PC-3 (cell line): Measurements from ENCODE around the gene BMPER. TPM values are rescaled to one million over a fixed set of nuclear protein-coding genes. Genes with fewer than 3 reads are reported as not detected.

ENCODE experiments used
- ATAC-seq: fragments of 200-7000 bp; cut with Tn5 transposase; 2 replicates; pipeline ENCODE4 v1.9.1; 2020; ENCODE audit warnings: mild to moderate bottlenecking, moderate library complexity
- BruUV-seq: library from RNA; stranded (reverse); fragments of 400-500 nt; replicated peaks from 2 replicates; lab custom pipeline; 2021; lab: Mats Ljungman, UMichigan
- CTCF ChIA-PET: fragments of 300-600 bp; sonication (Branson Sonifier 250); formaldehyde crosslinking; loops from one replicate; lab custom pipeline; 2022; ENCODE audit warnings: antibody characterized with exemption; lab: Charles Lee
- POLR2A ChIA-PET: fragments of 300-600 bp; sonication (Branson Sonifier 250); formaldehyde crosslinking; loops from one replicate; lab custom pipeline; 2022; ENCODE audit warnings: antibody characterized with exemption; ENCODE audit not compliant: unreplicated experiment; lab: Charles Lee
- DNase-seq: peaks from one replicate; pipeline ENCODE4 v3.0.0-alpha.2; 2015
- H2AFZ ChIP-seq: fragments of 300-600 bp; sonication (generic); 2 replicates; pipeline ENCODE4 v1.6.0; 2016; ENCODE audit warnings: antibody characterized with exemption, low read length
- H3F3A ChIP-seq: fragments of 300-600 bp; sonication (generic); one replicate; pipeline ENCODE4 v1.6.0; 2017; ENCODE audit warnings: antibody characterized with exemption, low read length, control low read depth, mild to moderate bottlenecking; ENCODE audit not compliant: unreplicated experiment
- H3K27ac ChIP-seq: fragments of 300-600 bp; sonication (generic); 2 replicates; pipeline ENCODE4 v1.5.1; 2016; ENCODE audit warnings: mild to moderate bottlenecking, low read length
- H3K27me3 ChIP-seq: fragments of 300-600 bp; sonication (generic); 2 replicates; pipeline ENCODE4 v1.6.1; 2016; ENCODE audit warnings: low read length, mixed read lengths
- H3K36me3 ChIP-seq: fragments of 300-600 bp; sonication (generic); 2 replicates; pipeline ENCODE4 v1.6.1; 2016; ENCODE audit warnings: low read depth, mixed run types, low read length, mixed read lengths
- H3K4me1 ChIP-seq: fragments of 300-600 bp; sonication (generic); 2 replicates; pipeline ENCODE4 v1.5.1; 2016; ENCODE audit warnings: low read length; ENCODE audit not compliant: insufficient read depth
- H3K4me2 ChIP-seq: fragments of 300-600 bp; sonication (generic); 2 replicates; pipeline ENCODE4 v1.6.0; 2016; ENCODE audit warnings: low read length
- H3K4me3 ChIP-seq: fragments of 300-600 bp; sonication (generic); 2 replicates; pipeline ENCODE4 v1.5.1; 2016; ENCODE audit warnings: mild to moderate bottlenecking, low read length, mixed read lengths
- H3K79me2 ChIP-seq: fragments of 300-600 bp; sonication (generic); 2 replicates; pipeline ENCODE4 v1.6.1; 2017; ENCODE audit warnings: low read length, mixed read lengths
- H3K9ac ChIP-seq: fragments of 300-600 bp; sonication (generic); 2 replicates; pipeline ENCODE4 v1.6.0; 2016; ENCODE audit warnings: mild to moderate bottlenecking, low read length
- H3K9me2 ChIP-seq: fragments of 300-600 bp; sonication (generic); replicated peaks from 2 replicates; pipeline ENCODE4 v1.6.1; 2016; ENCODE audit warnings: mixed run types, low read length, mixed read lengths
- H3K9me3 ChIP-seq: fragments of 300-600 bp; sonication (generic); 2 replicates; pipeline ENCODE4 v1.6.1; 2016; ENCODE audit warnings: low read length, mixed read lengths
- H4K20me1 ChIP-seq: fragments of 300-600 bp; sonication (generic); 2 replicates; pipeline ENCODE4 v1.6.1; 2016; ENCODE audit warnings: low read length, mixed read lengths
- EZH2 ChIP-seq: fragments of 300-600 bp; sonication (generic); IDR thresholded peaks from one replicate; pipeline ENCODE4 v1.6.1; 2017; ENCODE audit warnings: antibody characterized with exemption, mild to moderate bottlenecking, low read length; ENCODE audit not compliant: unreplicated experiment
- EZH2phosphoT487 ChIP-seq: fragments of 300-600 bp; sonication (generic); IDR thresholded peaks from 2 replicates; pipeline ENCODE4 v1.6.1; 2018; ENCODE audit warnings: mild to moderate bottlenecking, antibody characterized with exemption, low read length, borderline replicate concordance
- intact Hi-C: fragments of 100-400 bp; cut with micrococcal nuclease; formaldehyde crosslinking; loops from 2 replicates; pipeline ENCODE4 v1.9.0; 2023
- total RNA-seq: library from RNA; depleted of rRNA; stranded (reverse); fragments of >200 nt; gene quantifications from 2 replicates; pipeline ENCODE4 v1.2.3, GENCODE V29; 2014
- TF ChIP-seq, protein P1 (sequence below): fragments of 300-600 bp; sonication (generic); conservative IDR thresholded peaks from 2 replicates; pipeline ENCODE4 v1.5.1; 2017; ENCODE audit warnings: antibody characterized with exemption, low read depth, mild to moderate bottlenecking, low read length

The BMPER gene
- total RNA-seq, 1 experiment from 2014 or later: 0.11 TPM

DNA sequence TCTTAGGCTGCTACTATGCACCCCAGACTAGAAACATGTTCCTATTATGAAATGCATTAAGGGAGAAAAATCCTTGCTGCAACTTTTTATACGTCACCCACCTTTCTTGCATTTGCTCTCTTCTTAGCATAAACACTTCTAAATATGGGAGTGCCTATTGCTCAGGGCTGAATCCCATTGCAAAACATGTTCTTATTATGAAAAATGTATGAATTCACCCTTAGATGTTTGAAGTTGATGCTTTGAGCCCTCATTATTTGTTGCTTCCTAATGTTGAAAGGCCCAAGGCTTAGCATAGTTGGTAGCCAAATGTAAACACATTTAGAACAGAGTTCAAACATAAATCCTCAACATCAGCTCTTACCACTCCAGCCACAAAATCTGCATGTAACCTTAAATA is 52.8 kb downstream of the BMPER start:
- DNase-seq: no peak
- Histone ChIP-seq H3K4me3 (no peak overlapping the region), H3K4me1 (no peaks in the 10 kb centered on the region), H3K9me3 (no peaks in the 10 kb centered on the region), H3K27me3 (peaks cover 23% of the 10 kb centered on the region; the same call in 1 of the 2 replicates), H4K20me1 (no peaks in the 10 kb centered on the region), H3K79me2 (no peaks in the 10 kb centered on the region), H3K27ac (no peak overlapping the region), H3K4me2 (no peak overlapping the region), H3K9me2 (no peaks in the 10 kb centered on the region), H3K9ac (no peak overlapping the region), H3K36me3 (no peaks in the 10 kb centered on the region), H3F3A (no peaks in the 10 kb centered on the region), H2AFZ (no peak overlapping the region)
- TF ChIP-seq, protein P1, sequence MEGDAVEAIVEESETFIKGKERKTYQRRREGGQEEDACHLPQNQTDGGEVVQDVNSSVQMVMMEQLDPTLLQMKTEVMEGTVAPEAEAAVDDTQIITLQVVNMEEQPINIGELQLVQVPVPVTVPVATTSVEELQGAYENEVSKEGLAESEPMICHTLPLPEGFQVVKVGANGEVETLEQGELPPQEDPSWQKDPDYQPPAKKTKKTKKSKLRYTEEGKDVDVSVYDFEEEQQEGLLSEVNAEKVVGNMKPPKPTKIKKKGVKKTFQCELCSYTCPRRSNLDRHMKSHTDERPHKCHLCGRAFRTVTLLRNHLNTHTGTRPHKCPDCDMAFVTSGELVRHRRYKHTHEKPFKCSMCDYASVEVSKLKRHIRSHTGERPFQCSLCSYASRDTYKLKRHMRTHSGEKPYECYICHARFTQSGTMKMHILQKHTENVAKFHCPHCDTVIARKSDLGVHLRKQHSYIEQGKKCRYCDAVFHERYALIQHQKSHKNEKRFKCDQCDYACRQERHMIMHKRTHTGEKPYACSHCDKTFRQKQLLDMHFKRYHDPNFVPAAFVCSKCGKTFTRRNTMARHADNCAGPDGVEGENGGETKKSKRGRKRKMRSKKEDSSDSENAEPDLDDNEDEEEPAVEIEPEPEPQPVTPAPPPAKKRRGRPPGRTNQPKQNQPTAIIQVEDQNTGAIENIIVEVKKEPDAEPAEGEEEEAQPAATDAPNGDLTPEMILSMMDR: no peak
- TF ChIP-seq EZH2 (no peak), EZH2phosphoT487 (no peak)
- intact Hi-C loops: no loop called here
- no peak for ATAC-seq
- no TSS peak for BruUV-seq
- ChIA-PET CTCF (interaction anchor here (0.6 kb wide), 1 partner anchor 24 kb away, joined by 4 read pairs; no protein-coding TSS in a partner anchor), POLR2A (no interaction called here)

DNA sequence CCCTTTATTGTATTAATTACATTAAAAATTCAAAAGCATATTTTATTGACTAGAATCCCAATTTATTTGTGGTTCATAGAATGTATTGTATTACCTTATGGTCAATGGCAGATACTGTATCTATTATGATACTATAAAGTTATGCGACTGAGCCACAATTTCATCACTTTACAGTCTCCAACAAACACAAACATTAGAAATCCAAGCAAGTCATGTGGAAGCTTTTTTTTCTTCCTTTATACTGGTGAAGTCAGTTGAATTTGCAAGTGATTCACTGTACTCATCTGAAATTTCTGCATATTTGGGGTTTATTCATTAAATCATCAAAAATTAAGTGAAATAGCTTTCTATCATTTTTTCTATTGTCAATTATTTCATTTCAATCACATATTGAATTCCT is 54.3 kb downstream of the BMPER start:
- DNase-seq: no peak
- H2AFZ ChIP-seq: no peak overlapping the region
- no peak overlapping the region for H3K4me2 ChIP-seq
- no peaks in the 10 kb centered on the region for H3K36me3 ChIP-seq
- no peaks in the 10 kb centered on the region for H3K9me3 ChIP-seq
- no peaks in the 10 kb centered on the region for H3K4me1 ChIP-seq
- no peaks in the 10 kb centered on the region for H3K9me2 ChIP-seq
- H3K4me3 ChIP-seq: no peak overlapping the region
- H3K79me2 ChIP-seq: no peaks in the 10 kb centered on the region
- no peak for TF ChIP-seq EZH2
- TF ChIP-seq EZH2phosphoT487: no peak
- TF ChIP-seq, protein P1: no peak
- intact Hi-C loops: no loop called here
- ChIA-PET POLR2A (no interaction called here), CTCF (no interaction called here)
- H3K9ac ChIP-seq: no peak overlapping the region
- no peak overlapping the region for H3K27ac ChIP-seq
- BruUV-seq: no TSS peak
- H3K27me3 ChIP-seq: peaks cover 24% of the 10 kb centered on the region; the same call in 1 of the 2 replicates
- ATAC-seq: no peak
- no peaks in the 10 kb centered on the region for H3F3A ChIP-seq
- no peaks in the 10 kb centered on the region for H4K20me1 ChIP-seq

DNA sequence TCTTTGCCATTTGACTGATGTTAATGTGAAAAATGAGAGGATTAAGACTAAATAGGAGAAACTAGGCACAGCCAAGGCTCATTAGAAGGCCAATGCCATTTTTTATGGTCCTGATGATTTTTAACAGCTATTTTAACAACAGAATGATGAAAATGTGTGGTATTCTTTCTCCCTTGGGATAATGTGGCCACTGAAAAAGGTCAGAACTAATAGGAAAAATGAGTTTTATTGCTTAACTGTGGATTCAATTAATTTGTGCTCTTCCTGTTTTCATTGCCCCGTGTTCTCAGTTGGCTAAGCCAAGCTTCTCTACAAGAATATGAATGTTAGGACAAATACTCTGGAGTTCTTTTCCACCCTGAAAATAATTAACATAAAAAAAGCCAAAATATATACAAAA is 56.6 kb downstream of the BMPER start:
- no peak overlapping the region for H3K27ac ChIP-seq
- H3K9me2 ChIP-seq: no peaks in the 10 kb centered on the region
- ChIA-PET CTCF (no interaction called here), POLR2A (no interaction called here)
- H3F3A ChIP-seq: no peaks in the 10 kb centered on the region
- H3K9ac ChIP-seq: no peak overlapping the region
- no peaks in the 10 kb centered on the region for H3K9me3 ChIP-seq
- no peaks in the 10 kb centered on the region for H3K4me1 ChIP-seq
- H3K36me3 ChIP-seq: no peaks in the 10 kb centered on the region
- no peaks in the 10 kb centered on the region for H4K20me1 ChIP-seq
- no peak overlapping the region for H3K4me2 ChIP-seq
- H3K27me3 ChIP-seq: peaks cover 19% of the 10 kb centered on the region; the same call in 1 of the 2 replicates
- no peak for DNase-seq
- TF ChIP-seq EZH2 (no peak), EZH2phosphoT487 (no peak)
- TF ChIP-seq, protein P1: no peak
- ATAC-seq: no peak
- H2AFZ ChIP-seq: no peak overlapping the region
- no TSS peak for BruUV-seq
- no peaks in the 10 kb centered on the region for H3K79me2 ChIP-seq
- intact Hi-C loops: no loop called here
- no peak overlapping the region for H3K4me3 ChIP-seq
